ENCODE results near the gene RTCB.

The RTCB gene

GRCh38 chr22:32411829-32412592 is at the start of gene RTCB:
Gene RTCB (minus strand): TSS chr22:32412247. CDS start chr22:32412156, 91 bp downstream.
- DNase-seq (ENCODE audit: low read depth) = peak; percentile 94

DNA sequence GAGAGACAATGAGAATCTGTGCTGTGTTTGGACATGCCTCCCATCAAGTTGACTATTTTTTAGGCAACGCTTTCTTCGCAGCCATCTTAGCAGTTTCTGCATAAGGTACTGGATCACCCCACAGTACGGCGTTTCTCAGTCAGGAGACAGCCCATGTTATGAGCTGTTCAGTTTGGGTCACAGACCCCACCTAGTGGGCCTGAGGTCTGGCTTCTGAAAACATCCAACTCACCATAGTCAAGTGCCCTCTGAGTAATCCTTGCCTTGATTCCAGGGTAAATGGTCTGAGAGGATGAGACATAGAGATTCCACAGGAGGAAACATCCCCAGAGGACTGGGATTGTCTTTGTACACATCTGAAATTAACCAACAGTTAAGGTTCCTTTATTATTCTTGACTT is 45.0 kb upstream of the RTCB start:
- no peak for DNase-seq (ENCODE audit: low read depth)

GRCh38 chr22:32448980-32449379 is 36.9 kb upstream of the RTCB start:
- DNase-seq (ENCODE audit: low read depth) = no peak

GRCh38 chr22:32446321-32446720 is 34.3 kb upstream of the RTCB start:
- DNase-seq (ENCODE audit: low read depth) = no peak

- DNase-seq (ENCODE audit: low read depth) = no peak
These were observed 32.0 kb upstream of the RTCB start for GRCh38 chr22:32444068-32444467.

DNA sequence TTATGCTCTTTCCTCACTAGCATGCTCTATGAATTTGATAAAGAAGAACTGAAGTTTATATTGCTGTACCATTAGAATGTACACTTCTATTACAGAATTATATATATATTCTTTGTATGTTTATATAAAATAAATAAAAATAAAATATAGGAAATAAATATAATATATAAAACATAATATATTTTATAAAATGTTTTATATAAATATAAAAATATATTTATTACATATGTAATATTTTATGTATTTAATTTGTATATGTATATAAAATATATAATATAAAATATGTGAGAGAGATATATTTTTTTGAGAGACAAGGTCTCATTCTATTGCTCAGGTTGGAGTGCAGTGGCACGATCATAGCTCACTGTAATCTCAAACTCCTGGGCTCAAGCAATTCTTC is 18.3 kb upstream of the RTCB start:
- no peak for DNase-seq (ENCODE audit: low read depth)

DNA sequence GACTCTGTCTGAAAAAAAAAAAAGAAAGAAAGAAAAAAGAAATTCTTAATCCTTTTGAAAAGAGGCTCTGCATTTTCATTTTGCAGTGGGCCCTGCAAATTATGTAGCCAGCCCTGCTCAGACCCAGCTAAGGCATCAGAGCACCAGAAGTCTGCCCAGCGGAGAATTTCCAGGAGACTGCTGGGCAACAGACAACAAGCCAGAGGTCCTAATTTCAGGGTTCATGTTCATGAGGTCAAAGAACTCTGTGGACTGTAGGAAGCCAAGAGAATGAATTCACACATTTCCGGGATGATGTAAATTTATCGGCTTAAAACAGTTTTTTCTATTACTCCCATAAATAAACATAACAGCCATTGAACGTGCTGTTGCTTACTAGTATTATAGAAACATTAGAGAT is 14.8 kb upstream of the RTCB start:
- no peak for DNase-seq (ENCODE audit: low read depth)

GRCh38 chr22:32423664-32424063 is 11.6 kb upstream of the RTCB start:
- DNase-seq (ENCODE audit: low read depth) = no peak

DNA sequence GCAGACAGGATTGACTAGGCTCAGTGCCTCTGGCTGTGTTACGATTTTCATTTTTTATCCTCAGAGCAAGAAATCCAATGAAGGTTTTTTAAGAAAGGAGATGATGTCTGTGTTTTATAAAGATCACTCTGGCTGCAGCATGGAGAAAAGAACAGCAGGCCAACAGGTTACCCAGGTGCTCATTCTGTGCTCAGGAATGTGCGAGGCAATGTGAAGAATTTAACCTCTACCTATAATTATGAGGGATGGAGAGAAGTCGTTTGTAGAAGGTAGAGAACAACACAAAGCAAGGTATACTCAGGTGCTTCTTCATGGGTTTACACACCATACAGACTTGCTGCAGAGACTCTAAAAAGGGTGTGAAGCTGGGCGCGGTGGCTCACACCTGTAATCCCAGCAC is 10.0 kb upstream of the RTCB start:
- no peak for DNase-seq (ENCODE audit: low read depth)

DNA sequence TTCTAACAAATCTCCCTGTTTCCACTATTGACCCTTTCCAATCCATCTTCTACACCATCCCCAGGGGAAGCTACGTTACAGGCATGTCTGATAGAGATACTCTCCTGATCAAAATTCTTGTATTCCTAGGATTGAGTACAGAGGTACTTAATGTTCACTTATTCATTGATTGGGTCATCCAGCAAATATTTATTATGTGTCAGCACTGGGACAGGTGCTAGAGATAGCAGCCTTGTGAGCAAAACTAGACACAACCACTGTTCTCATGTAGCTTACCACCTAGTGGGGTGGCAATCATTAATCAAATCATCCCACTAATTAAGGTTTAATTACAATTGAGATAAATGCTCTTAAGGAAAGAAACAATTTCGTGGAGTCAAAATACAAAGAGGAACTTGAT is 9.4 kb upstream of the RTCB start:
- no peak for DNase-seq (ENCODE audit: low read depth)

GRCh38 chr22:32417906-32418305 is 5.9 kb upstream of the RTCB start:
- no peak for DNase-seq (ENCODE audit: low read depth)

- no peak for DNase-seq (ENCODE audit: low read depth)
These were observed 4.6 kb upstream of the RTCB start for GRCh38 chr22:32416556-32417085.

GRCh38 chr22:32414191-32414590 is 2.1 kb upstream of the RTCB start:
- no peak for DNase-seq (ENCODE audit: low read depth)

- DNase-seq (ENCODE audit: low read depth) = no peak
These were observed 1.7 kb upstream of the RTCB start for GRCh38 chr22:32413719-32414118.

GRCh38 chr22:32411402-32411801 is 645 bp downstream of the RTCB start:
- no peak for DNase-seq (ENCODE audit: low read depth)

- no peak for DNase-seq (ENCODE audit: low read depth)
These were observed 1.6 kb downstream of the RTCB start for GRCh38 chr22:32410459-32410858.

DNA sequence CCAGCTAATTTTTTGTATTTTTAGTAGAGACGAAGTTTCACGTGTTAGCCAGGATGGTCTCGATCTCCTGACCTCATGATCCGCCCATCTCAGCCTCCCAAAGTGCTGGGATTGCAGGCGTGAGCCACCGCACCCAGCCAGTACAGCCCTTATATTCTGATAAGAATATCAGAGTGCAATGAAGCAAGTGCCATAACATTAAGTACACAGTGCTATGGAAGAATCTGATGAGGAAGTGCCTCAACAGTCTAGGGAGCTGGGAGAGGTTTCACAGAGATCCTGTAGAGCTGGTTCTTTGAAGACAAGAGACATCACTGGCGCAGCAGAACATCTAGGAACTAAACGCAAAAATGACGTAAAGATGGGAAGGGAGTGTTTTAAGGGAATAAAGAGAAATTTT is 2.1 kb downstream of the RTCB start:
- DNase-seq (ENCODE audit: low read depth) = no peak

- no peak for DNase-seq (ENCODE audit: low read depth)
These were observed 4.1 kb downstream of the RTCB start for GRCh38 chr22:32407936-32408335.

DNA sequence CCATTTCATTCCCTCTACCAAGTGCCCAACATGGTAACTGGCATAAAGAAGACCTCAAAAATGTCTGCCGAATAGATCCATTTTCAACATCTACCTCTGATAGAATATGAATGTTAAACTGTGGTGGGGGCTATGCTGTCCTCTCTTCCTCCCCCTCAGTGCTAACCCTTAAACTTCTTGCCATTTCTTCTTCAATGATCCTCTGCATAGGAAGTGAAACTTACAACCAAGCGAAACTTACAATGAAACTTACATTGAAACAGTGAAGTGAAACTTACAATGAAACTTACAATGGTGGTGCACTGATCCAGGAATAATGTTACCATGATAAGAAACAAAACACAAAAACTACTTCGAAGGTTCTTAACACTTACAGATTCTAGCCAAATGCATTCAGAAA is 4.7 kb downstream of the RTCB start:
- DNase-seq (ENCODE audit: low read depth) = no peak

DNA sequence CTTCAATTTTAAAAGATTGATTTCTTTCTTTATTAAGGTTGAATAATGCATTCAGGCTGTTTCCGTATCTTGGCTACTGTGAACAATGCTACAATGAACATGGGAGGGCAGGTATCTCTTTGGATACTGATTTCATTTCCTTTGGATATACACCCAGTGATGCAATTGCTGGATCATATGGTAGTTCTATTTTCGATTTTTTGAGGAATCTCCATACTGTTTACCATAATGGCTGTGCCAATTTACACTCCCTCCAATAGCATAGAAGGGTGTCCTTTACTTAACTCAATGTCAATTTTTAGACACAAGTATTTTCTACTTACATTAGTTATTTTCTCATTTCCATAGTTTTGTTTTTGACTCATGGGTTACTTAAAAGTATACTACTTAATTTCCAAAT is 8.0 kb downstream of the RTCB start:
- no peak for DNase-seq (ENCODE audit: low read depth)

GRCh38 chr22:32401486-32401885 is 10.6 kb downstream of the RTCB start:
- DNase-seq (ENCODE audit: low read depth) = no peak

GRCh38 chr22:32396746-32397145 is 15.3 kb downstream of the RTCB start:
- DNase-seq (ENCODE audit: low read depth) = peak; percentile 66

DNA sequence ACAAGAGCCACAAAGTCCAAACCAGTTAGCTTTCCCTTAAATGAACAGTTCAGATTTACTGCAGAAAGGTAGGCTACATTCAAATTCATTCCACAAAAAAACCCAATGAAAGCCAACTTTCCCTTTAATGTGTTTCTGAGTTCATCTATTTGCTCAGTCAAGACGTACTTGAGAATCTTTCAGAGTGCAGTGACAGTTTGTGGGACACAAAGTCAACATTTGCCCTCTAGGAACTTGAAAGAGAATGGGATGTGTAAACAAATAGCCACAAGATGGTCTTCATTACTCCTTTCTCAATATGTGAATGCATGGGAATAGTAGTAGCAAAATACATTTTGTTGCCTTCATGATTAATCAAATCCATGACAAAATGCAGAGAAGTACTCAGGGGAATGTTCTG is 15.8 kb downstream of the RTCB start:
- DNase-seq (ENCODE audit: low read depth) = no peak

GRCh38 chr22:32395107-32395506 is 16.9 kb downstream of the RTCB start:
- no peak for DNase-seq (ENCODE audit: low read depth)
